PC-9 (cell line): ENCODE results near the gene ARHGEF12.

Experiments
- EZH2 ChIP-seq: fragments of 200-600 bp; sonication (generic); IDR thresholded peaks from 2 replicates; pipeline ENCODE4 v1.8.0; 2017; ENCODE audit warnings: antibody characterized with exemption, low read depth
- TF ChIP-seq, protein P1 (sequence below): fragments of 200-600 bp; sonication (generic); conservative IDR thresholded peaks from 2 replicates; pipeline ENCODE4 v1.6.1; 2017; ENCODE audit warnings: mixed run types, antibody characterized with exemption, mild to moderate bottlenecking, moderate library complexity

DNA sequence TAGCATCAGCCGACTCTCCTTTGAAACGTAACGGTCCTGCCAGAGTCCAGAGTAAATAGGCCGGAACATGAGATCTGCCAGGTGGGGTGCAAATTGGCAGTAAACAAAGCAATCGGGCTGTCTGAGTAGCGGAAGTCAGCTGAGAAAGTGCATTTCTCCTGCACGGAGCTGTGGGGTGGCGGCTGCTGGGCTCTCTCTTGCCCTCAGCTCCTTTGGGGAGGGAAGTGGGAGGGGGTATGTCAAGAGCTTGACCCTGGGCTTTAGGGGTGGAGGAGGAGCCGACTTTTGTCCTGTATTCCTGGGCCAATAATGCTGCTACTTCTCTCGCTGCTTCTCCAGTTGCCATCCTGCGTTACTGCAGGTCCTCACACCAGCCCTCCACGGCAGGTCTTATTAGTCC, 187.0 kb downstream of the ARHGEF12 start:
- TF ChIP-seq EZH2: no peak
- TF ChIP-seq, protein P1, sequence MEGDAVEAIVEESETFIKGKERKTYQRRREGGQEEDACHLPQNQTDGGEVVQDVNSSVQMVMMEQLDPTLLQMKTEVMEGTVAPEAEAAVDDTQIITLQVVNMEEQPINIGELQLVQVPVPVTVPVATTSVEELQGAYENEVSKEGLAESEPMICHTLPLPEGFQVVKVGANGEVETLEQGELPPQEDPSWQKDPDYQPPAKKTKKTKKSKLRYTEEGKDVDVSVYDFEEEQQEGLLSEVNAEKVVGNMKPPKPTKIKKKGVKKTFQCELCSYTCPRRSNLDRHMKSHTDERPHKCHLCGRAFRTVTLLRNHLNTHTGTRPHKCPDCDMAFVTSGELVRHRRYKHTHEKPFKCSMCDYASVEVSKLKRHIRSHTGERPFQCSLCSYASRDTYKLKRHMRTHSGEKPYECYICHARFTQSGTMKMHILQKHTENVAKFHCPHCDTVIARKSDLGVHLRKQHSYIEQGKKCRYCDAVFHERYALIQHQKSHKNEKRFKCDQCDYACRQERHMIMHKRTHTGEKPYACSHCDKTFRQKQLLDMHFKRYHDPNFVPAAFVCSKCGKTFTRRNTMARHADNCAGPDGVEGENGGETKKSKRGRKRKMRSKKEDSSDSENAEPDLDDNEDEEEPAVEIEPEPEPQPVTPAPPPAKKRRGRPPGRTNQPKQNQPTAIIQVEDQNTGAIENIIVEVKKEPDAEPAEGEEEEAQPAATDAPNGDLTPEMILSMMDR: no peak
